Measurements from ENCODE around the gene SPHKAP.

SPHKAP gene

DNA sequence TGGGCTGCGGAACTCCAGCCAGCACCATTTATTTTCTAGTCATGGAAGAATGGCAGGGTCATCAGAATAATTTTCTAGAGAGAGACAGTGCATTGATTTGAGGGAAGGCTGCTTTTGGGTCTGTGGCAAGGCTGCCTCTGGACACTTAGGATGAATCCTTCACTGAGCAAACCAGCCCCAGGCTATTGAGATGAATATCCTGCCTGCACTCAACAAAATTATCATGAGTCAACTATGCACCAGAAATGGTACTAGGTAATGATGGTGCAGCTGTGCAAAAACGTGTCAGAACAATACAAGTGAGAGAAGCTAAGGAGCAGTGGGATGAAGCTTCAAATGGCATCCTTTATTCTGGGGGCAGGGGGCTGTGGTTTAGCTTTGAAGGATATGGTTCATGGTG is 115.8 kb downstream of the SPHKAP start (continued):
- TF ChIP-seq, protein P1, sequence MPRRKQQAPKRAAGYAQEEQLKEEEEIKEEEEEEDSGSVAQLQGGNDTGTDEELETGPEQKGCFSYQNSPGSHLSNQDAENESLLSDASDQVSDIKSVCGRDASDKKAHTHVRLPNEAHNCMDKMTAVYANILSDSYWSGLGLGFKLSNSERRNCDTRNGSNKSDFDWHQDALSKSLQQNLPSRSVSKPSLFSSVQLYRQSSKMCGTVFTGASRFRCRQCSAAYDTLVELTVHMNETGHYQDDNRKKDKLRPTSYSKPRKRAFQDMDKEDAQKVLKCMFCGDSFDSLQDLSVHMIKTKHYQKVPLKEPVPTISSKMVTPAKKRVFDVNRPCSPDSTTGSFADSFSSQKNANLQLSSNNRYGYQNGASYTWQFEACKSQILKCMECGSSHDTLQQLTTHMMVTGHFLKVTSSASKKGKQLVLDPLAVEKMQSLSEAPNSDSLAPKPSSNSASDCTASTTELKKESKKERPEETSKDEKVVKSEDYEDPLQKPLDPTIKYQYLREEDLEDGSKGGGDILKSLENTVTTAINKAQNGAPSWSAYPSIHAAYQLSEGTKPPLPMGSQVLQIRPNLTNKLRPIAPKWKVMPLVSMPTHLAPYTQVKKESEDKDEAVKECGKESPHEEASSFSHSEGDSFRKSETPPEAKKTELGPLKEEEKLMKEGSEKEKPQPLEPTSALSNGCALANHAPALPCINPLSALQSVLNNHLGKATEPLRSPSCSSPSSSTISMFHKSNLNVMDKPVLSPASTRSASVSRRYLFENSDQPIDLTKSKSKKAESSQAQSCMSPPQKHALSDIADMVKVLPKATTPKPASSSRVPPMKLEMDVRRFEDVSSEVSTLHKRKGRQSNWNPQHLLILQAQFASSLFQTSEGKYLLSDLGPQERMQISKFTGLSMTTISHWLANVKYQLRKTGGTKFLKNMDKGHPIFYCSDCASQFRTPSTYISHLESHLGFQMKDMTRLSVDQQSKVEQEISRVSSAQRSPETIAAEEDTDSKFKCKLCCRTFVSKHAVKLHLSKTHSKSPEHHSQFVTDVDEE (CRISPR knock-in tag; IDR thresholded peaks at IDR 0.05), result no peak
- TF ChIP-seq SNAI2 (CRISPR knock-in tag; IDR thresholded peaks at IDR 0.05) (no peak), ESRRG (CRISPR knock-in tag; IDR thresholded peaks at IDR 0.05) (no peak), ISL1 (CRISPR knock-in tag; IDR thresholded peaks at IDR 0.05) (no peak)

DNA sequence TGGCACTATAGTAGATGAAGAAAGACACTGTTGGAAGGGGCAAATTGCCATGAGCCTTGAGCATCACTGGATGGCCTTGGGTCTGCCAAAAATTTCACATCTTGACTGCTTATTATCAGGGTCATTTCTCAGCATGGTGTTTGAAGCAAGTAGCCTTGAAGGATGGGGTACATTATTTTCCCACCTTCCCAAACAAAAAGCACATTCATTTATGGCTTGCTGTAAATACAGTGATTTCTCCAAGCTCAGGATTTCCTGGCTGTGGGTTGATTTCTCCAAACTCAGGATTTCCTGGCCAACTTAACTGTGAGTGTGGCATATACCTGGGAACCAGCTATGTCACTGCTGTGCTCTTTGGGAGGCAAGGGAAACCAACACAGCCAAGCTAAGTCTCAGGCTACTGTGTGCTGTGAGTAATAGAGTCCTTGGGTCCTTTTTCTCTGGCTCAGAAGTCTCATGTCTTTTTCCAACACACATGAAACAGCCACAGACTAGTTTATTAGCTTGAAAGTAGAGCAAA is 116.6 kb downstream of the SPHKAP start:
- TF ChIP-seq BACH2 (CRISPR knock-in tag; IDR thresholded peaks at IDR 0.05; ENCODE audit: borderline replicate concordance) (no peak), RARB (CRISPR knock-in tag; IDR thresholded peaks at IDR 0.05) (no peak), ESRRG (CRISPR knock-in tag; IDR thresholded peaks at IDR 0.05) (no peak), ZFP30 (CRISPR knock-in tag; IDR thresholded peaks at IDR 0.05) (no peak)
- ATAC-seq, result no peak

DNA sequence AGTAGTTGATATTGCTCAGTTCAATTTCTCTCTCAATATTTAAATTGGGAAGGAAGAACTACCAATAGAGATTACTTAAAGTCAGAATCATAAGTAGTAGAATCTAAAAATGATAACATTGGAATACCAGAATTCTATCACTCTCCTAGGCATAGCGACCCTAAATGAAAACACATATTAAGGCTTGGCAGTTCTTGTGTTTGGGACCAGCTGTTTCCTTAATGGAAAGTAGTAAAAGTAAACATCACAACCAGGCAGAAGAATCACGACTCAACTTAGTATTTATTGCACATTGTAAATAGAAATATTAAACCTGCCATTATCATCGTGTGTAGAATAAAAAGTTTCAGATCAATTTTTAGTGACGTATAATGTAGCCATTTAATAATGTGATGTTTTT is 117.5 kb downstream of the SPHKAP start:
- no peak for TF ChIP-seq PPARA (CRISPR knock-in tag; IDR thresholded peaks at IDR 0.05; ENCODE audit: borderline replicate concordance)
- TF ChIP-seq, protein P1 (CRISPR knock-in tag; IDR thresholded peaks at IDR 0.05), result no peak
- TF ChIP-seq BACH2 (CRISPR knock-in tag; IDR thresholded peaks at IDR 0.05; ENCODE audit: borderline replicate concordance), result no peak
- TF ChIP-seq SNAI2 (CRISPR knock-in tag; IDR thresholded peaks at IDR 0.05), result no peak
- no peak for TF ChIP-seq TCF4 (CRISPR knock-in tag; IDR thresholded peaks at IDR 0.05; ENCODE audit: borderline replicate concordance)

DNA sequence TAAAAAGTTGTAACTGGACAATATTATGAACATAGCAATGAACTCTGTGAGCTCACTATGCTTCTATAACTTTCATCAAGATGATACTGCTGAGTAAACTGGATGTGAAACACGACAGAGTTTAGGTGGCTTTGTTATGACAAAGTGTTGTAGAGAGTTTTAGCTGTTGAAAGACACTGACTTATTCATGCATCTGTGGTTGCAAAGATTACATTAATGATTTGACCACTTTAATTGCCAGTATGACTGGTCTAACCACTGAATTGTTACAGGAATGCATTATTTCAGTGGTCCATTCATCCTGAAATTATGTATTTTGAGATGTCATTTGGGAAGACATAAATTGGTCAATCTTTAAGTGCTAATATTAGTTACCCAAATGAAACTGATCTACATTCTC is 117.9 kb downstream of the SPHKAP start:
- ATAC-seq, result no peak
- TF ChIP-seq ESRRG (CRISPR knock-in tag; IDR thresholded peaks at IDR 0.05), result no peak
- no peak for TF ChIP-seq ZNF8 (CRISPR knock-in tag; IDR thresholded peaks at IDR 0.05)
- TF ChIP-seq RARB (CRISPR knock-in tag; IDR thresholded peaks at IDR 0.05), result no peak
- TF ChIP-seq GLIS3 (CRISPR knock-in tag; IDR thresholded peaks at IDR 0.05), result no peak

More for the DNA sequence above, 117.5 kb downstream of the SPHKAP start:
- ATAC-seq, result no peak

GRCh38 chr2:228059735-228060134 is 121.8 kb downstream of the SPHKAP start:
- ATAC-seq, result no peak
- TF ChIP-seq ISL1 (CRISPR knock-in tag; IDR thresholded peaks at IDR 0.05) (no peak), TCF4 (CRISPR knock-in tag; IDR thresholded peaks at IDR 0.05; ENCODE audit: borderline replicate concordance) (no peak), ZFP30 (CRISPR knock-in tag; IDR thresholded peaks at IDR 0.05) (no peak), ZNF70 (CRISPR knock-in tag; IDR thresholded peaks at IDR 0.05) (no peak), BACH2 (CRISPR knock-in tag; IDR thresholded peaks at IDR 0.05; ENCODE audit: borderline replicate concordance) (no peak), PPARA (CRISPR knock-in tag; IDR thresholded peaks at IDR 0.05; ENCODE audit: borderline replicate concordance) (no peak), ZNF8 (CRISPR knock-in tag; IDR thresholded peaks at IDR 0.05) (no peak), ARNTL (CRISPR knock-in tag; IDR thresholded peaks at IDR 0.05; ENCODE audit: borderline replicate concordance, low read depth) (no peak), ZNF565 (CRISPR knock-in tag; conservative IDR thresholded peaks at IDR 0.05; ENCODE audit: low read depth) (no peak), ESRRG (CRISPR knock-in tag; IDR thresholded peaks at IDR 0.05) (no peak), ZC3H10 (CRISPR knock-in tag; IDR thresholded peaks at IDR 0.05) (no peak), CSDC2 (CRISPR knock-in tag; IDR thresholded peaks at IDR 0.05) (no peak), TOX (CRISPR knock-in tag; IDR thresholded peaks at IDR 0.05; ENCODE audit: borderline replicate concordance) (no peak), CSRNP3 (CRISPR knock-in tag; IDR thresholded peaks at IDR 0.05) (no peak), OSR1 (CRISPR knock-in tag; IDR thresholded peaks at IDR 0.05) (no peak), RARB (CRISPR knock-in tag; IDR thresholded peaks at IDR 0.05) (no peak), GLIS3 (CRISPR knock-in tag; IDR thresholded peaks at IDR 0.05) (no peak)
- TF ChIP-seq, protein P2, sequence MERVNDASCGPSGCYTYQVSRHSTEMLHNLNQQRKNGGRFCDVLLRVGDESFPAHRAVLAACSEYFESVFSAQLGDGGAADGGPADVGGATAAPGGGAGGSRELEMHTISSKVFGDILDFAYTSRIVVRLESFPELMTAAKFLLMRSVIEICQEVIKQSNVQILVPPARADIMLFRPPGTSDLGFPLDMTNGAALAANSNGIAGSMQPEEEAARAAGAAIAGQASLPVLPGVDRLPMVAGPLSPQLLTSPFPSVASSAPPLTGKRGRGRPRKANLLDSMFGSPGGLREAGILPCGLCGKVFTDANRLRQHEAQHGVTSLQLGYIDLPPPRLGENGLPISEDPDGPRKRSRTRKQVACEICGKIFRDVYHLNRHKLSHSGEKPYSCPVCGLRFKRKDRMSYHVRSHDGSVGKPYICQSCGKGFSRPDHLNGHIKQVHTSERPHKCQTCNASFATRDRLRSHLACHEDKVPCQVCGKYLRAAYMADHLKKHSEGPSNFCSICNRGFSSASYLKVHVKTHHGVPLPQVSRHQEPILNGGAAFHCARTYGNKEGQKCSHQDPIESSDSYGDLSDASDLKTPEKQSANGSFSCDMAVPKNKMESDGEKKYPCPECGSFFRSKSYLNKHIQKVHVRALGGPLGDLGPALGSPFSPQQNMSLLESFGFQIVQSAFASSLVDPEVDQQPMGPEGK (CRISPR knock-in tag; IDR thresholded peaks at IDR 0.05; ENCODE audit: borderline replicate concordance), result no peak
- TF ChIP-seq, protein P3, sequence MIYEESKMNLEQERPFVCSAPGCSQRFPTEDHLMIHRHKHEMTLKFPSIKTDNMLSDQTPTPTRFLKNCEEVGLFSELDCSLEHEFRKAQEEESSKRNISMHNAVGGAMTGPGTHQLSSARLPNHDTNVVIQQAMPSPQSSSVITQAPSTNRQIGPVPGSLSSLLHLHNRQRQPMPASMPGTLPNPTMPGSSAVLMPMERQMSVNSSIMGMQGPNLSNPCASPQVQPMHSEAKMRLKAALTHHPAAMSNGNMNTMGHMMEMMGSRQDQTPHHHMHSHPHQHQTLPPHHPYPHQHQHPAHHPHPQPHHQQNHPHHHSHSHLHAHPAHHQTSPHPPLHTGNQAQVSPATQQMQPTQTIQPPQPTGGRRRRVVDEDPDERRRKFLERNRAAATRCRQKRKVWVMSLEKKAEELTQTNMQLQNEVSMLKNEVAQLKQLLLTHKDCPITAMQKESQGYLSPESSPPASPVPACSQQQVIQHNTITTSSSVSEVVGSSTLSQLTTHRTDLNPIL (CRISPR knock-in tag; IDR thresholded peaks at IDR 0.05; ENCODE audit: low read depth), result no peak

Measured in SK-N-SH treated with all-trans-retinoic acid at 6 μM for 48 hours (cell line).